Naive B cell (primary cell): ENCODE data around the gene ODAM. TPM values are rescaled to one million over a fixed set of nuclear protein-coding genes. Genes with fewer than 3 reads are reported as not detected.
"Not testable (repeated sequence)": the region's sequence is repeated elsewhere in the genome, so short reads cannot be mapped to it uniquely, and the experiment has no call there.

Source experiments
- ATAC-seq, 2 donors: fragments of 150-1000 bp; cut with Tn5 transposase; 2 replicates each; pipeline ENCODE4 v1.10.0; 2021; ENCODE audit warnings: low read depth in 2 of 2, mild to moderate bottlenecking in 2 of 2, moderate library complexity in 2 of 2
- DNase-seq: peaks from one replicate; pipeline ENCODE4 v3.0.0; 2022
- H3K27ac Mint-ChIP-seq, 6 donors: one replicate each; pipeline ENCODE4 v1.8.0; 2020 to 2022; ENCODE audit warnings: mild to moderate bottlenecking in 6 of 6, mixed read lengths in 6 of 6, moderate library complexity in 5 of 6, inconsistent platforms in 2 of 6
- H3K27me3 Mint-ChIP-seq, 3 donors: one replicate each; pipeline ENCODE4 v1.8.0; 2021 to 2022; ENCODE audit warnings: mixed read lengths in 3 of 3, mild to moderate bottlenecking in 1 of 3
- H3K36me3 Mint-ChIP-seq, 2 donors: one replicate each; pipeline ENCODE4 v1.8.0; 2020 to 2022; ENCODE audit warnings: mixed read lengths in 2 of 2, inconsistent platforms in 1 of 2, mild to moderate bottlenecking in 1 of 2
- H3K4me1 Mint-ChIP-seq, 3 donors: one replicate each; pipeline ENCODE4 v1.8.0; 2020 to 2022; ENCODE audit warnings: mixed read lengths in 3 of 3, inconsistent platforms in 1 of 3, mild to moderate bottlenecking in 1 of 3, moderate library complexity in 1 of 3
- H3K4me3 Mint-ChIP-seq, 8 donors: one replicate each; pipeline ENCODE4 v1.8.0; 2020 to 2022; ENCODE audit warnings: mild to moderate bottlenecking in 8 of 8, mixed read lengths in 8 of 8, moderate library complexity in 8 of 8, inconsistent platforms in 2 of 8
- H3K9me3 Mint-ChIP-seq, 7 donors: one replicate each; pipeline ENCODE4 v1.8.0; 2020 to 2022; ENCODE audit warnings: mixed read lengths in 7 of 7, mild to moderate bottlenecking in 5 of 7, inconsistent platforms in 2 of 7, moderate library complexity in 1 of 7
- polyA plus RNA-seq, 6 donors: library from polyadenylated mRNA; unstranded; fragments of 300-500 nt; fragmentation: Illumina TruSeq; gene quantifications; one replicate each; pipeline ENCODE4 v1.2.3, GENCODE V29; 2021; ENCODE audit warnings: low read depth in 6 of 6

ODAM gene
- polyA plus RNA-seq, 6 donors from 2014 or later: not detected

- DNase-seq (no peak), ATAC-seq (no peak)
- H3K27me3 Mint-ChIP-seq: no peaks in the 10 kb centered on the region
- H3K4me3 Mint-ChIP-seq: no peak overlapping the region
- H3K27ac Mint-ChIP-seq: no peak overlapping the region
- no peaks in the 10 kb centered on the region for H3K9me3 Mint-ChIP-seq
- no peaks in the 10 kb centered on the region for H3K36me3 Mint-ChIP-seq
- H3K4me1 Mint-ChIP-seq: no peaks in the 10 kb centered on the region
Measured at GRCh38 chr4:70239884-70240591, 44.5 kb downstream of the ODAM start.

DNA sequence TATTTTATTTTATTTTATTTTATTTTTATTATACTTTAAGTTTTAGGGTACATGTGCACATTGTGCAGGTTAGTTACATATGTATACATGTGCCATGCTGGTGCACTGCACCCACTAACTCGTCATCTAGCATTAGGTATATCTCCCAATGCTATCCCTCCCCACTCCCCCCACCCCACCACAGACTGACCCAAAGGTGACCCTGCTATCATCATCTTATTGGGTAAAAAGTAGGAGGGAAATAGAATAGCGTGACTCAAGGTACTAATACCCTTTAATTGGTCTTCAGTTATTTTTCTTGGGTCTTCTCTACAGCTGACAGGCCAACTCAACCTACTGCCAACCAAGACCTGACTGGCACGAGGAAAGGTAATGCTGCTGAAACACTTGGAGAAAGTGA, 46.8 kb downstream of the ODAM start, which contains the start of gene CSN3:
Gene CSN3 (plus strand): TSS at position 301 of the 400 bp plus-strand sequence. CDS start 2,223 bp downstream, outside the sequence.
- H3K27me3 Mint-ChIP-seq, H3K27ac Mint-ChIP-seq, H3K4me1 Mint-ChIP-seq, DNase-seq, H3K36me3 Mint-ChIP-seq, H3K9me3 Mint-ChIP-seq, ATAC-seq, H3K4me3 Mint-ChIP-seq: not testable (repeated sequence)

DNA sequence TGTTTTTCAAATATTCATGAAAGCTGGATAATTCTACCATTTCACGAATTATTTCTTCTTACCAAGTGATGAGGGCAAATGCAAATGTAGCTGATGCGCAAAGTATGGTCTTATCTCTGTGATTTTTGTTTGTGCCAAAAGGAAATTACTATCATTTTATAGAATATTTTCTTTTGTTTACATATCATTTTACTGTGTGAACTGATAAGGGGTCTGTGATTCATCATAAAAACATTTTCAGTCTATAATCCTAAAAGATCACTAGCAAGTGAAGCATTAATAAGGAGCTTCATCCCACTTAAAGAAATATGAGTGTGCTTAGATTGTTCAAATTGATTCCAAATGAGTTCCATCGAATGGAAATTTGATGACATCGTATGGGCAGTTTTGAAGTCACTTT, 47.6 kb downstream of the ODAM start:
- Mint-ChIP-seq H3K36me3 (no peaks in the 10 kb centered on the region), H3K27ac (no peak overlapping the region), H3K9me3 (no peaks in the 10 kb centered on the region), H3K4me3 (no peak overlapping the region), H3K4me1 (no peaks in the 10 kb centered on the region), H3K27me3 (no peaks in the 10 kb centered on the region)
- DNase-seq: no peak
- no peak for ATAC-seq

- ATAC-seq: no peak
- H3K27me3 Mint-ChIP-seq: no peaks in the 10 kb centered on the region
- H3K4me3 Mint-ChIP-seq: no peak overlapping the region
- no peaks in the 10 kb centered on the region for H3K9me3 Mint-ChIP-seq
- no peak overlapping the region for H3K27ac Mint-ChIP-seq
- H3K36me3 Mint-ChIP-seq: no peaks in the 10 kb centered on the region
- no peak for DNase-seq
- no peaks in the 10 kb centered on the region for H3K4me1 Mint-ChIP-seq
Measured at GRCh38 chr4:70251250-70251944, 55.9 kb downstream of the ODAM start.

DNA sequence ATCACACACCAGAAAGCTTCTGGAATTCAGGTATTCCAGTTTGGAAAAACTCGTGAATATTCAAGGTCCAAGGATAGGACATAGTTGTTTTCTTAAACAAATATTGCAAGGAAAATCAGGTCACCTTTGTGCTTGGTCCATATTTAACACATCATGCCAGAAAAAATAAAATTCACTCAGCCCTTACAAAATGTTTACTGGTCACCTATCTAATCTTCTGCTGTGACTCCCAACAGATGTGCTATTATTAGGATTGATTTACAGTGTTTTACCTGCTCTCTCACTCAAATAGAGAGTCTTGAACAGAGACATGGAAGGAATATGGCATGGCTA, 56.4 kb downstream of the ODAM start:
- H3K27ac Mint-ChIP-seq: no peak overlapping the region
- H3K9me3 Mint-ChIP-seq: no peaks in the 10 kb centered on the region
- DNase-seq (no peak), ATAC-seq (no peak)
- no peak overlapping the region for H3K4me3 Mint-ChIP-seq
- H3K36me3 Mint-ChIP-seq: no peaks in the 10 kb centered on the region
- H3K27me3 Mint-ChIP-seq: no peaks in the 10 kb centered on the region
- H3K4me1 Mint-ChIP-seq: no peaks in the 10 kb centered on the region

Other genes with a start within 250 kb of the ODAM start
- not detected for gene CSN2, start 230.0 kb upstream of the ODAM start, polyA plus RNA-seq
- gene STATH, start 199.8 kb upstream of the ODAM start, polyA plus RNA-seq: not detected
- not detected for gene HTN3, start 167.3 kb upstream of the ODAM start, polyA plus RNA-seq
- not detected for gene HTN1, start 145.3 kb upstream of the ODAM start, polyA plus RNA-seq
- gene PRR27, start 41.5 kb upstream of the ODAM start, polyA plus RNA-seq: not detected
- not detected for gene FDCSP, start 30.4 kb downstream of the ODAM start, polyA plus RNA-seq
- not detected for gene CSN3, start 46.9 kb downstream of the ODAM start, polyA plus RNA-seq
- gene CABS1, start 139.3 kb downstream of the ODAM start, polyA plus RNA-seq: not detected
- not detected for gene SMR3A, start 165.0 kb downstream of the ODAM start, polyA plus RNA-seq
- not detected for gene SMR3B, start 187.4 kb downstream of the ODAM start, polyA plus RNA-seq
- gene OPRPN, start 202.2 kb downstream of the ODAM start, polyA plus RNA-seq: not detected